GM19397 (cell line): ENCODE measurements around the gene TNFSF12.
"Not testable (repeated sequence)": the region's sequence is repeated elsewhere in the genome, so short reads cannot be mapped to it uniquely, and the experiment has no call there.

Source experiments
- ATAC-seq: cut with Tn5 transposase; IDR thresholded peaks from one replicate; pipeline ENCODE4 v1.9.1; 2021; ENCODE audit warnings: mild to moderate bottlenecking, moderate library complexity; ENCODE audit not compliant: unreplicated experiment

The TNFSF12 gene

DNA sequence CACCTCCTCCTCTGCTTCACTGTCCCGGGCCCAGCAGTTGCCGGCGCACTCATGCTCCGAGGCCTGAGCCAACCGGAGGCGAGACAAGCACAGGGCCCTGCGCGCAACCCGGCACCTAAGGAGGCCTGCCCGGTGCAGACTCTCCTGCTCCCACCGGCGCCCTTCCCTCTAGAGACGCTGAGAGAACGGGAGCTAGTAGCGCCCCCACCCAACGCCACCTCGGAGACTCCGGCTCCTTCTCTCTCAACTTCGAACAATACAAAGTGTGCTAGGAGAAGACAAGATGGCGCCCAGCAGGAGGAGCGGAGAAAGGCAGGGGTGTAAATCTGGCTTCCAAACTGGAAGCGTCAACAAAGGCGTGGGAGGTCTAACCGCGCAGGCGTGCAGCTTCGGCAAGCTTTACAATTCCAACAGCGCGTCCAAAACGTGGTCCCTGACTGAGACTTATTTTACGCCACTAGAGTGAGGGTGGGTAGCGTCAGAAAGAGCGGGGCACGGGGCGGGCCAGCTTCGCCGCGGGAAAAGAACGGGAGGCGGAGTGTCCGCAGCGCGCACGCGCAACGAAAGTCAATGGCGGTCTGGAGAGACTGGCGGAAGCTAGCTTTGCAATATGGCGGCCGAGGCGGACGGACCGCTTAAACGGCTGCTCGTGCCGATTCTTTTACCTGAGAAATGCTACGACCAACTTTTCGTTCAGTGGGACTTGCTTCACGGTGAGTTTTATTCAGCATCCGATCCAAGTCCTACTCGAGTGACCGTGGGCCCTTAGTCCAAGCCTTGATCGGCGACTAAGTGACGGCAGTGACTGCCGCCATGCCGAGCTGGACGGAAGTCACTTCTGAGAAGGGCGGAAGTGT, 34.6 kb downstream of the TNFSF12 start, which contains the start of gene MPDU1:
MPDU1 (plus strand) TSS at position 600 of the 857 bp plus-strand sequence; CDS start at position 611, 11 bp downstream.
- peak; percentile 72 for ATAC-seq

DNA sequence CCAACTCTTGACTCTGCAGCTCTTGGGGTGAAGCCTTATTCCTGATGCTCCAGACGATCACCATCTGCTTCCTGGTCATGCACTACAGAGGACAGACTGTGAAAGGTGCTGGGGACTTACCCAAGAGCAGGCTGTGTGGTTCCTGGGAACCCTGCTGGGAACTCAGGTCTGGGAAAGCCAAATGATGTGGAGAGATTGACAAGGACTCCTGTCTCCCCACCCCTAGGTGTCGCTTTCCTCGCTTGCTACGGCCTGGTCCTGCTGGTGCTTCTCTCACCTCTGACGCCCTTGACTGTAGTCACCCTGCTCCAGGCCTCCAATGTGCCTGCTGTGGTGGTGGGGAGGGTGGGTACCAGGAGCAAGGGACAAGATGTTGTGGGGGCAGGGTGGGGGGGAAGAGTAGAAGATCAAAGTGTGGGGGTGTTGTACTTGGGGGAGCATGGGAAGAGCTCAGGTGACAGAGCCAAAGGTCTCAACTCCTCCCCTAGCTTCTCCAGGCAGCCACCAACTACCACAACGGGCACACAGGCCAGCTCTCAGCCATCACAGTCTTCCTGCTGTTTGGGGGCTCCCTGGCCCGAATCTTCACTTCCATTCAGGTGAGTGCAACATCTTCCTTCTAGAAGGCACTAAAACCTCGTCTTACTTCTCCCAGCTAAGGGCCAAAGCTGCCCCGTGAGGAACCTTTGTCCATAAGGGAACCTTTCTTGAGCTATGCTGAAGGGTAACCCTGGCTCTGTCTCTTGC, 38.0 kb downstream of the TNFSF12 start:
- no peak for ATAC-seq

DNA sequence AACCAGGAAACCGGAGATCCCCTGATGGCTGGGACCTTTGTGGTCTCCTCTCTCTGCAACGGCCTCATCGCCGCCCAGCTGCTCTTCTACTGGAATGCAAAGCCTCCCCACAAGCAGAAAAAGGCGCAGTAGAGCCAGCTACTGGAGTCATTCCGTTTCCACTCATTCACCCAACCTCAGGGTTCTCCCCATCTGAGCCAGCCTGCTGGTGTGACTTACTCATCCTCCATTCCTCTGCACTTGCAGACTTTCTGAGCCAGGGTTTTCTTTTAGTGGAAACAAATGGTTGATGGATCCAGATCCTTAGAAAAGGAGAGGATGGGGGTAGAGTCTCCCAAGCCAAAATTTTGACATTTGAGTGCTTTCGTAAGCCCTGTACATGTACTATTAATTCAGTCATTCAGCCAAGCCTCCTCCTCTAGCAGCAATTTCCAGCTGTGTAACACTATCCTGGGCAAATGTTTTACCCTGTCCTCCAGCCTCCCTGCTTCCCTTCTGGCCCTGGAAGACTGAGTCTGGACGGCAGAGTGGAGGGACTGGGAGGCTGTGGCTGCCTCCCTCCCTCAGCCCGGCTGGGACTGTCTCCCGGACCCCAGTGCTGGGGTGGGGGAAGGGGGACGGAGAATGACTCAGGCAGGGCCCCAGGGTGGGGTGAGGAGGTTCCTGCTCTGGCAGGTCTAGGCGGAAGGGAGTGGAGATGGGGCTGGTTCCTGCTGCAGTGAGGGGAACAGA, 38.7 kb downstream of the TNFSF12 start:
- ATAC-seq, result no peak

GRCh38 chr17:7588553-7589203, 39.8 kb downstream of the TNFSF12 start:
- ATAC-seq, result no peak

- ATAC-seq, result no peak
Observed at GRCh38 chr17:7589204-7589868, 40.5 kb downstream of the TNFSF12 start.

GRCh38 chr17:7589891-7590691, 41.2 kb downstream of the TNFSF12 start, which contains the start of gene SOX15:
TSS of gene SOX15 (minus strand) at chr17:7590094. CDS start at chr17:7589676, 418 bp downstream.
- ATAC-seq, result no peak

DNA sequence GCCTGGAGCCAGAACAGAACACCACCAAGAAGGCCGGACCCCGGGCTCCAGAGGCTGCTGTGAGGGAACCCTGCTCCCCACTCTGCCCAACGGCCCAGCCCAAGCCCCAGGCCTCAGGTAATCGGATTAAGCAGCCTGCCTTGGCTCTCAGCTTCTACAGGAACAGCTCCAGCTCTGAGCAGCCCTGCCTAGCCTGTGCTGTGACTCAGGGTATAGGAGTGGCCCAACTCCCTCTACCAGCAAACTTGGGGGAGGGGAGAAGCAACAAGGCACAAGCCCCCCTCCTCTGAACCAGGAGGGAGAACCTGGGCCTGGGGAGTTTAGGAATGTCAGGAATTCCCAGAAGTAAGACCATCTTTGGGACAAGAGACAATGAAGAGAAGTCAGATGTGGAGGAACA, 41.9 kb downstream of the TNFSF12 start:
- ATAC-seq, result no peak

DNA sequence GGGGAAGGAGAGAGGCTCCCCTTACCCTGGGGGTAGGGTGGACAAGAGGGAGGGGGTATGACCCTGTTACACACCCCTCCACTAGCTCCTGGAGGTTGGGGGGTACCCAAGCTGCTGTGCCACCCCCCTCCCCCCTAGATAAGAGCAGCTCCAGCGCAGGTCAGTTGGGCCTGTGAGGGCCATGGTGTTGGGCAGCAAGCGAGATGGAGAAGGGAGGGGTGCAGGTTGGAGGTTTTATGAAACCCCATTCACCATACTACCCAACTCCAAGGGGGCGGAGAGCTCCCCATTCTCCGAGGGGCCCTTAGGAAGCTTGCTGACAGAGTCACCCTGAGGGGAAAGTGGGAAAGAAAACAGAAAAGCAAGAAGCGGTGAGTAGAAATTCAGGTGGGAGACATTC, 42.7 kb downstream of the TNFSF12 start:
- no peak for ATAC-seq

GRCh38 chr17:7592422-7593021, 43.7 kb downstream of the TNFSF12 start:
- ATAC-seq, result no peak

- no peak for ATAC-seq
Observed at GRCh38 chr17:7593296-7593695, 44.4 kb downstream of the TNFSF12 start.

- not testable (repeated sequence) for ATAC-seq
Observed at GRCh38 chr17:7597561-7597960, 48.7 kb downstream of the TNFSF12 start.

- ATAC-seq, result no peak
Observed at GRCh38 chr17:7606280-7606679, 57.4 kb downstream of the TNFSF12 start.
